Kidney (tissue), 14 donors: ENCODE results near the gene MYO15A. TPM values are rescaled to one million over a fixed set of nuclear protein-coding genes. Genes with fewer than 3 reads are reported as not detected.

Experiments
- DNase-seq, 5 donors: peaks; one replicate each; pipeline ENCODE4 v3.0.0-alpha.2; 2013 to 2020
- FAIRE-seq: peaks from 2 replicates; lab custom pipeline; 2012; peaks lifted over from hg19 to GRCh38; lab: Jason Lieb, UNC
- H3K27ac ChIP-seq, 2 donors: one replicate each; pipeline ENCODE4 v1.7.0; 2013; ENCODE audit warnings: low read depth in 2 of 2, low read length in 2 of 2, inconsistent platforms in 1 of 2
- H3K27me3 ChIP-seq: one replicate; pipeline ENCODE4 v1.7.1; 2013; ENCODE audit warnings: low read length, inconsistent platforms; ENCODE audit not compliant: control insufficient read depth, insufficient read depth
- H3K36me3 ChIP-seq, 3 donors: one replicate each; pipeline versions ENCODE4 v1.7.0 to v1.7.1; 2013; ENCODE audit warnings: low read length in 3 of 3, control low read depth in 1 of 3, inconsistent platforms in 1 of 3; ENCODE audit not compliant: insufficient read depth in 3 of 3, control insufficient read depth in 2 of 3
- H3K4me1 ChIP-seq, 3 donors: one replicate each; pipeline versions ENCODE4 v1.7.0 to v1.7.1; 2013; ENCODE audit warnings: low read length in 3 of 3, inconsistent platforms in 1 of 3, low read depth in 1 of 3; ENCODE audit not compliant: control insufficient read depth in 2 of 3, insufficient read depth in 2 of 3
- H3K4me3 ChIP-seq, 3 donors: one replicate each; pipeline versions ENCODE4 v1.7.0 to v1.8.1; 2013; ENCODE audit warnings: low read length in 3 of 3, control low read depth in 1 of 3, inconsistent platforms in 1 of 3
- H3K9ac ChIP-seq, 3 donors: one replicate each; pipeline versions ENCODE4 v1.7.0 to v1.7.1; 2013; ENCODE audit warnings: low read length in 3 of 3, control low read depth in 1 of 3, inconsistent platforms in 1 of 3
- H3K9me3 ChIP-seq, 3 donors: one replicate each; pipeline versions ENCODE4 v1.7.0 to v1.7.1; 2013; ENCODE audit warnings: low read length in 3 of 3, control low read depth in 1 of 3, inconsistent platforms in 1 of 3; ENCODE audit not compliant: control insufficient read depth in 2 of 3, insufficient read depth in 1 of 3
- CTCF ChIP-seq: IDR thresholded peaks from 3 replicates; pipeline ENCODE4 v1.5.1; 2012; ENCODE audit warnings: mild to moderate bottlenecking, moderate library complexity, borderline replicate concordance; ENCODE audit not compliant: insufficient read depth; ENCODE audit errors: extremely low read depth
- intact Hi-C: fragments of 100-400 bp; cut with DNase I; formaldehyde crosslinking; loops from one replicate; pipeline ENCODE4 v1.11.1; 2022
- polyA plus RNA-seq: library from polyadenylated mRNA; stranded (reverse); fragments of 350-450 nt; fragmentation: Illumina TruSeq; extraction: RNeasy Lipid Tissue Mini Kit (QIAGEN cat#74804); gene quantifications from one replicate; pipeline ENCODE4 v1.2.3, GENCODE V29; 2014; ENCODE audit warnings: low read depth, low replicate concordance; ENCODE audit not compliant: insufficient read depth
- total RNA-seq: library from RNA; stranded (reverse); fragmentation: NEBNext Ultra II Directional; extraction: Animal tissue kit (Norgen Biotek cat#: 25700); gene quantifications from one replicate; pipeline ENCODE4 v1.2.1, GENCODE V29; 2021
- donor health status: control.
- donor health status: control.
- donor health status: control.
- donor health status: control.
- donor health status: control.
- donor health status: DM: yes; HTN: yes; CAD: no.
- donor health status: Normal renal cell carcinoma (clear cell type).

MYO15A gene
- total and polyA plus RNA-seq, 2 donors from 2014 or later, result 0.80 to 1.3 TPM

GRCh38 chr17:18079543-18079942 is 29.0 kb upstream of the MYO15A start:
- no peak overlapping the region for H3K4me3 ChIP-seq
- H3K9ac ChIP-seq, result no peak overlapping the region
- H3K4me1 ChIP-seq, result no peaks in the 10 kb centered on the region
- intact Hi-C loops, result no loop called here
- no peaks in the 10 kb centered on the region for H3K27me3 ChIP-seq
- FAIRE-seq, result no peak
- no peaks in the 10 kb centered on the region for H3K9me3 ChIP-seq
- DNase-seq, result no peak
- no peak overlapping the region for H3K27ac ChIP-seq
- no peak for TF ChIP-seq CTCF
- no peaks in the 10 kb centered on the region for H3K36me3 ChIP-seq

GRCh38 chr17:18084256-18084655 is 24.3 kb upstream of the MYO15A start:
- Histone ChIP-seq H3K36me3 (no peaks in the 10 kb centered on the region), H3K9me3 (no peaks in the 10 kb centered on the region), H3K4me1 (peaks cover 0 to 5% (median 0%) of the 10 kb centered on the region in 3 donors), H3K4me3 (no peak overlapping the region), H3K27ac (no peak overlapping the region), H3K9ac (no peak overlapping the region), H3K27me3 (no peaks in the 10 kb centered on the region)
- TF ChIP-seq CTCF, result no peak
- intact Hi-C loops, result no loop called here
- no peak for DNase-seq
- FAIRE-seq, result no peak

- Histone ChIP-seq H3K9me3 (no peaks in the 10 kb centered on the region), H3K27ac (peak within 1 kb of the TSS; percentile 51 to 59), H3K9ac (peak within 1 kb of the TSS; percentile 72 to 86 (median 75)), H3K27me3 (no peaks in the 10 kb centered on the region), H3K4me3 (peak within 1 kb of the TSS; percentile 84 to 98 (median 87)), H3K4me1 (peaks cover 0 to 5% (median 0%) of the 10 kb centered on the region in 3 donors), H3K36me3 (peaks cover 0 to 3% (median 0%) of the 10 kb centered on the region in 3 donors)
- peak; percentile 27 for TF ChIP-seq CTCF
- FAIRE-seq (no peak), DNase-seq (peak; percentile 95 to 96 (median 95))
- intact Hi-C loops, result no loop called here
These were observed 20.7 kb upstream of the MYO15A start, which contains the start of gene DRG2 for GRCh38 chr17:18087610-18088491. Gene DRG2, plus strand, starts transcription at chr17:18087948. Its CDS starts 76 bp downstream, at chr17:18088024.
